Mucosa of descending colon (tissue), 3 donors: ENCODE results near the gene F12. TPM values are rescaled to one million over a fixed set of nuclear protein-coding genes. Genes with fewer than 3 reads are reported as not detected.

Experiments
- ATAC-seq: fragments of 200-7000 bp; cut with Tn5 transposase; one replicate; pipeline ENCODE4 v1.9.1; 2020; ENCODE audit warnings: mild to moderate bottlenecking, moderate library complexity
- DNase-seq, 3 donors: peaks; one replicate each; pipeline ENCODE4 v3.0.0-alpha.2; 2020
- H3K36me3 ChIP-seq: fragments of 200-600 bp; one replicate; pipeline ENCODE4 v1.8.0; 2021; ENCODE audit warnings: low read depth, mild to moderate bottlenecking
- H3K4me1 ChIP-seq: fragments of 200-600 bp; one replicate; pipeline ENCODE4 v1.8.0; 2021; ENCODE audit warnings: low read depth, mild to moderate bottlenecking
- H3K4me3 ChIP-seq: fragments of 200-600 bp; one replicate; pipeline ENCODE4 v1.8.0; 2021; ENCODE audit warnings: mild to moderate bottlenecking
- H3K9me3 ChIP-seq: fragments of 200-600 bp; one replicate; pipeline ENCODE4 v1.8.0; 2021; ENCODE audit warnings: mild to moderate bottlenecking
- CTCF ChIP-seq: fragments of 200-600 bp; IDR thresholded peaks from one replicate; pipeline ENCODE4 v1.8.0; 2022; ENCODE audit warnings: antibody characterized with exemption, mild to moderate bottlenecking
- intact Hi-C, 2 donors: fragments of 100-400 bp; cut with DNase I in 1 of 2; cut with micrococcal nuclease in 1 of 2; formaldehyde crosslinking; loops; one replicate each; pipeline versions ENCODE4 v1.11.0 to v1.11.1; 2022; cut with DNase I, micrococcal nuclease
- total RNA-seq, 3 donors: library from RNA; stranded (reverse); fragmentation: NEBNext Ultra II Directional in 2 of 3; extraction: Animal tissue kit (Norgen Biotek cat#: 25700) in 2 of 3; gene quantifications; one replicate each; pipeline versions ENCODE4 v1.2.1 to v1.2.4, GENCODE V29; 2021 to 2023
- donor health status: DM: no; HTN: no; CAD: no; lungs with moderate emphysema.
- donor health status: DM: no; HTN: no; CAD: no.
- donor health status: DM: no; HTN: yes; CAD: no.

The F12 gene
- total RNA-seq, 3 donors from 2014 or later, result 3.0 to 9.2 (median 7.0) TPM

GRCh38 chr5:177373806-177374205 is 35.6 kb downstream of the F12 start:
- intact Hi-C loops, result no loop called here
- peaks cover 8% of the 10 kb centered on the region for H3K4me1 ChIP-seq
- no peaks in the 10 kb centered on the region for H3K9me3 ChIP-seq
- no peak for DNase-seq
- ATAC-seq, result no peak
- TF ChIP-seq CTCF, result no peak
- no peak overlapping the region for H3K4me3 ChIP-seq
- H3K36me3 ChIP-seq, result no peaks in the 10 kb centered on the region

GRCh38 chr5:177372910-177373309 is 36.5 kb downstream of the F12 start:
- intact Hi-C loops, result no loop called here
- Histone ChIP-seq H3K9me3 (no peaks in the 10 kb centered on the region), H3K4me1 (peaks cover 8% of the 10 kb centered on the region), H3K36me3 (no peaks in the 10 kb centered on the region), H3K4me3 (no peak overlapping the region)
- DNase-seq, result no peak
- ATAC-seq, result no peak
- no peak for TF ChIP-seq CTCF

- H3K4me3 ChIP-seq, result no peak overlapping the region
- no peaks in the 10 kb centered on the region for H3K36me3 ChIP-seq
- no peak for ATAC-seq
- no peak for DNase-seq
- H3K4me1 ChIP-seq, result peaks cover 13% of the 10 kb centered on the region
- intact Hi-C loops, result no loop called here
- no peaks in the 10 kb centered on the region for H3K9me3 ChIP-seq
- no peak for TF ChIP-seq CTCF
Observed at GRCh38 chr5:177372034-177372896, 37.1 kb downstream of the F12 start.

- Histone ChIP-seq H3K4me1 (peaks cover 16% of the 10 kb centered on the region), H3K9me3 (no peaks in the 10 kb centered on the region), H3K4me3 (no peak overlapping the region), H3K36me3 (no peaks in the 10 kb centered on the region)
- intact Hi-C loops, result no loop called here
- ATAC-seq (no peak), DNase-seq (peak in 1 of 3 donors; percentile 27)
- no peak for TF ChIP-seq CTCF
Observed at GRCh38 chr5:177371120-177372033, 38.0 kb downstream of the F12 start.

GRCh38 chr5:177370488-177371119 is 38.8 kb downstream of the F12 start:
- Histone ChIP-seq H3K4me1 (peaks cover 21% of the 10 kb centered on the region), H3K4me3 (no peak overlapping the region), H3K9me3 (no peaks in the 10 kb centered on the region), H3K36me3 (no peaks in the 10 kb centered on the region)
- peak; percentile 84 for ATAC-seq
- intact Hi-C loops, result no loop called here
- peak; percentile 87 to 92 (median 88) for DNase-seq
- TF ChIP-seq CTCF, result peak; percentile 25
